Measurements from ENCODE around the gene RSL1D1. TPM values are rescaled to one million over a fixed set of nuclear protein-coding genes. Genes with fewer than 3 reads are reported as not detected.
"Not testable (repeated sequence)": the region's sequence is repeated elsewhere in the genome, so short reads cannot be mapped to it uniquely, and the experiment has no call there.

RSL1D1 gene
- polyA plus RNA-seq, 1 of the 3 experiments (the other 2 are of a cell fraction): 38.0 TPM

DNA sequence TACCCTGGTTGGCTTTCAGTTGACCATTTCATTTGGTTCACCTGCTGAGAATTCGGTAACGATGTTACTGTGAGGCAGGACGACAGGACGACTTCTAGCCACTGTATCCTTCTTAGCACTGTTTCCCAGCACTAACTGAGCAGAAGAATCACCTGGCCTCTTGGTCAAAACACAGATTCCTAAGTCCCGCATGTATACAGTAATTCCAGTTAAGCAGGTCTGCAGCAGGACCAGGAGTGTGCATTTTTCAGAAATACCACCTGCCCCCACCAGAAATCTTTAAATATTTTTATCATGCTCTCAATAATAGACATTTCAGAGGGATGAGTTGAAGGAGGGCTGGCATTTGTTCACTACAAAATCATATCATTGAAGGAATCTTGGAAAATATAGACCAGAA lies 22.6 kb downstream of the RSL1D1 start:
- H3K4me3 ChIP-seq (ENCODE audit: low read depth in 2 of 2, low read length in 1 of 2): no peak overlapping the region
- no peak for DNase-seq

DNA sequence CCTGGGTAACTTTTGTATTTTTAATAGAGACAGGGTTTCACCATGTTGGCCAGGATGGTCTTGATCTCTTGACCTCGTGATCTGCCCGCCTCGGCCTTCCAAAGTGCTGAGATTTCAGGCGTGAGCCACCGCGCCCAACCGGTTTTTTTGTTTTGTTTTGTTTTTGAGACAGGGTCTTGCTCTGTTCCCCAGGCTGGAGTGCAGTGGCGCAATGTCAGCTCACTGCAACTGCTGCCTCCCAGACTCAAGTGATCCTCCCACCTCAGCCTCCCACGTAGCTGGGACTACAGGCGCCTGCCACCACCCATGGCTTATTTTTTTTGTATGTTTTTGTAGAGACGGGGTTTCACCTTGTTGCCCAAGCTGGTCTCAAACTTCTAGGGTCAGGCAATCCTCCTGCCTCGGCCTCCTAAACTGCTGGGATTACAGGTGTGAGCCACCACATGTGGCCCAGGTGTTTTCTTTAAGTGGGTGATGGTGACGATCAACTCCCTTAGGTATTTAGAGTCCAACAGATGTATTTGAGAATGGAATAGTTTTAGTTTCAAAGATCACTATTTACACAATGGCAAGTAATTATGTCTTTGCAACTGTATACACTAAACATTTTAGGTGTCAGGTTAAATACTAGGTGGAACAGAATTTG lies 25.7 kb downstream of the RSL1D1 start:
- CTCF ChIA-PET: interaction anchor here (0.8 kb wide), 1 partner anchor 242 kb away, joined by 3 read pairs; no protein-coding TSS in a partner anchor
- H3K27ac ChIP-seq (ENCODE audit: low read depth in 2 of 2, low read length in 1 of 2); H3F3A ChIP-seq (replicated peaks; ENCODE audit: insufficient read depth); POLR2A ChIA-PET; H3K27me3 ChIP-seq (ENCODE audit: insufficient read depth); H3K36me3 ChIP-seq (replicated peaks in 1 of 2; ENCODE audit: control insufficient read depth in 1 of 2, insufficient read depth in 2 of 2, low read length in 1 of 2); H3K4me1 ChIP-seq (ENCODE audit: control insufficient read depth in 1 of 2, insufficient read depth in 2 of 2, low read depth in 1 of 2, low read length in 1 of 2); DNase-seq; H3K9me3 ChIP-seq; H4K20me1 ChIP-seq (ENCODE audit: insufficient read depth); H3K79me2 ChIP-seq (ENCODE audit: insufficient read depth); H3K9me2 ChIP-seq; H3K4me2 ChIP-seq; H3K9ac ChIP-seq; H3K4me3 ChIP-seq (ENCODE audit: low read depth in 2 of 2, low read length in 1 of 2); H2AFZ ChIP-seq (ENCODE audit: low read depth): not testable (repeated sequence)
- 90% methylated on average over 13 of the region's 13 CpGs for WGBS (ENCODE audit: low lambda C conversion rate)

More for the DNA sequence above, 22.6 kb downstream of the RSL1D1 start:
- H3K9me3 ChIP-seq: no peaks in the 10 kb centered on the region
- no peaks in the 10 kb centered on the region; a peak in 1 of 4 replicates for H3K4me1 ChIP-seq (ENCODE audit: control insufficient read depth in 1 of 2, insufficient read depth in 2 of 2, low read depth in 1 of 2, low read length in 1 of 2)
- H3K27ac ChIP-seq (ENCODE audit: low read depth in 2 of 2, low read length in 1 of 2): no peak overlapping the region
- no peaks in the 10 kb centered on the region for H3K27me3 ChIP-seq (ENCODE audit: insufficient read depth)
- no peaks in the 10 kb centered on the region for H3F3A ChIP-seq (replicated peaks; ENCODE audit: insufficient read depth)
- ChIA-PET CTCF (no interaction called here), POLR2A (interaction anchor here (0.6 kb wide), 1 partner anchor 12 kb away, joined by 3 read pairs; no protein-coding TSS in a partner anchor)
- H3K9ac ChIP-seq: no peak overlapping the region
- no peaks in the 10 kb centered on the region for H3K79me2 ChIP-seq (ENCODE audit: insufficient read depth)
- TF ChIP-seq, protein P1, sequence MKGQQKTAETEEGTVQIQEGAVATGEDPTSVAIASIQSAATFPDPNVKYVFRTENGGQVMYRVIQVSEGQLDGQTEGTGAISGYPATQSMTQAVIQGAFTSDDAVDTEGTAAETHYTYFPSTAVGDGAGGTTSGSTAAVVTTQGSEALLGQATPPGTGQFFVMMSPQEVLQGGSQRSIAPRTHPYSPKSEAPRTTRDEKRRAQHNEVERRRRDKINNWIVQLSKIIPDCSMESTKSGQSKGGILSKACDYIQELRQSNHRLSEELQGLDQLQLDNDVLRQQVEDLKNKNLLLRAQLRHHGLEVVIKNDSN (IDR thresholded peaks at IDR 0.05; ENCODE audit: borderline replicate concordance, low read depth): no peak
- TF ChIP-seq EP300 (IDR thresholded peaks at IDR 0.05; ENCODE audit: borderline replicate concordance in 1 of 2, low read depth in 1 of 2, low read length in 1 of 2): no peak
- TF ChIP-seq EZH2phosphoT487 (IDR thresholded peaks at IDR 0.05; ENCODE audit: borderline replicate concordance, low read depth): no peak
- TF ChIP-seq TEAD4 (IDR thresholded peaks at IDR 0.05; ENCODE audit: borderline replicate concordance, insufficient read depth): no peak
- no peak for TF ChIP-seq RFX5 (IDR thresholded peaks at IDR 0.05; ENCODE audit: low read length)
- no peak for TF ChIP-seq SMC3 (IDR thresholded peaks at IDR 0.05; ENCODE audit: low read depth, low read length)
- TF ChIP-seq, protein P2, sequence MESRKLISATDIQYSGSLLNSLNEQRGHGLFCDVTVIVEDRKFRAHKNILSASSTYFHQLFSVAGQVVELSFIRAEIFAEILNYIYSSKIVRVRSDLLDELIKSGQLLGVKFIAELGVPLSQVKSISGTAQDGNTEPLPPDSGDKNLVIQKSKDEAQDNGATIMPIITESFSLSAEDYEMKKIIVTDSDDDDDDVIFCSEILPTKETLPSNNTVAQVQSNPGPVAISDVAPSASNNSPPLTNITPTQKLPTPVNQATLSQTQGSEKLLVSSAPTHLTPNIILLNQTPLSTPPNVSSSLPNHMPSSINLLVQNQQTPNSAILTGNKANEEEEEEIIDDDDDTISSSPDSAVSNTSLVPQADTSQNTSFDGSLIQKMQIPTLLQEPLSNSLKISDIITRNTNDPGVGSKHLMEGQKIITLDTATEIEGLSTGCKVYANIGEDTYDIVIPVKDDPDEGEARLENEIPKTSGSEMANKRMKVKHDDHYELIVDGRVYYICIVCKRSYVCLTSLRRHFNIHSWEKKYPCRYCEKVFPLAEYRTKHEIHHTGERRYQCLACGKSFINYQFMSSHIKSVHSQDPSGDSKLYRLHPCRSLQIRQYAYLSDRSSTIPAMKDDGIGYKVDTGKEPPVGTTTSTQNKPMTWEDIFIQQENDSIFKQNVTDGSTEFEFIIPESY (IDR thresholded peaks at IDR 0.05; ENCODE audit: borderline replicate concordance, low read depth): no peak
- TF ChIP-seq ELF1 (IDR thresholded peaks at IDR 0.05): no peak
- TF ChIP-seq SIN3A (IDR thresholded peaks at IDR 0.05; ENCODE audit: borderline replicate concordance, low read depth, low read length): no peak
- TF ChIP-seq, protein P3, sequence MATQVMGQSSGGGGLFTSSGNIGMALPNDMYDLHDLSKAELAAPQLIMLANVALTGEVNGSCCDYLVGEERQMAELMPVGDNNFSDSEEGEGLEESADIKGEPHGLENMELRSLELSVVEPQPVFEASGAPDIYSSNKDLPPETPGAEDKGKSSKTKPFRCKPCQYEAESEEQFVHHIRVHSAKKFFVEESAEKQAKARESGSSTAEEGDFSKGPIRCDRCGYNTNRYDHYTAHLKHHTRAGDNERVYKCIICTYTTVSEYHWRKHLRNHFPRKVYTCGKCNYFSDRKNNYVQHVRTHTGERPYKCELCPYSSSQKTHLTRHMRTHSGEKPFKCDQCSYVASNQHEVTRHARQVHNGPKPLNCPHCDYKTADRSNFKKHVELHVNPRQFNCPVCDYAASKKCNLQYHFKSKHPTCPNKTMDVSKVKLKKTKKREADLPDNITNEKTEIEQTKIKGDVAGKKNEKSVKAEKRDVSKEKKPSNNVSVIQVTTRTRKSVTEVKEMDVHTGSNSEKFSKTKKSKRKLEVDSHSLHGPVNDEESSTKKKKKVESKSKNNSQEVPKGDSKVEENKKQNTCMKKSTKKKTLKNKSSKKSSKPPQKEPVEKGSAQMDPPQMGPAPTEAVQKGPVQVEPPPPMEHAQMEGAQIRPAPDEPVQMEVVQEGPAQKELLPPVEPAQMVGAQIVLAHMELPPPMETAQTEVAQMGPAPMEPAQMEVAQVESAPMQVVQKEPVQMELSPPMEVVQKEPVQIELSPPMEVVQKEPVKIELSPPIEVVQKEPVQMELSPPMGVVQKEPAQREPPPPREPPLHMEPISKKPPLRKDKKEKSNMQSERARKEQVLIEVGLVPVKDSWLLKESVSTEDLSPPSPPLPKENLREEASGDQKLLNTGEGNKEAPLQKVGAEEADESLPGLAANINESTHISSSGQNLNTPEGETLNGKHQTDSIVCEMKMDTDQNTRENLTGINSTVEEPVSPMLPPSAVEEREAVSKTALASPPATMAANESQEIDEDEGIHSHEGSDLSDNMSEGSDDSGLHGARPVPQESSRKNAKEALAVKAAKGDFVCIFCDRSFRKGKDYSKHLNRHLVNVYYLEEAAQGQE (IDR thresholded peaks at IDR 0.05; ENCODE audit: low read depth, low read length): no peak
- TF ChIP-seq TCF12 (IDR thresholded peaks at IDR 0.05): no peak
- no peaks in the 10 kb centered on the region for H3K9me2 ChIP-seq
- WGBS (ENCODE audit: low lambda C conversion rate): 85% methylated on average over 5 of the region's 5 CpGs
- no peaks in the 10 kb centered on the region for H3K36me3 ChIP-seq (replicated peaks in 1 of 2; ENCODE audit: control insufficient read depth in 1 of 2, insufficient read depth in 2 of 2, low read length in 1 of 2)
- H3K4me2 ChIP-seq: no peak overlapping the region
- H4K20me1 ChIP-seq (ENCODE audit: insufficient read depth): no peaks in the 10 kb centered on the region
- H2AFZ ChIP-seq (ENCODE audit: low read depth): no peak overlapping the region
